Stimulated activated naive CD8-positive, alpha-beta T cell treated with anti-CD3 and anti-CD28 coated beads, Interleukin-15, Interleukin-2, amounts not matched to agents 100 ng/mL and 50 ng/mL, for 24 hours (primary cell): ENCODE results near the gene EXOC6.
"Not testable (repeated sequence)": the region's sequence is repeated elsewhere in the genome, so short reads cannot be mapped to it uniquely, and the experiment has no call there.

ENCODE experiments used
- H3K27ac Mint-ChIP-seq: one replicate; pipeline ENCODE4 v1.8.0; 2021; ENCODE audit warnings: mild to moderate bottlenecking, mixed read lengths
- H3K27me3 Mint-ChIP-seq: one replicate; pipeline ENCODE4 v1.8.0; 2021; ENCODE audit warnings: mixed read lengths
- H3K36me3 Mint-ChIP-seq: one replicate; pipeline ENCODE4 v1.8.0; 2021; ENCODE audit warnings: low read depth, mixed read lengths
- H3K4me1 Mint-ChIP-seq: one replicate; pipeline ENCODE4 v1.8.0; 2021; ENCODE audit warnings: low read depth, mixed read lengths
- H3K4me3 Mint-ChIP-seq: one replicate; pipeline ENCODE4 v1.8.0; 2021; ENCODE audit warnings: mild to moderate bottlenecking, mixed read lengths
- H3K9me3 Mint-ChIP-seq: one replicate; pipeline ENCODE4 v1.8.0; 2021; ENCODE audit warnings: mixed read lengths

Gene EXOC6

GRCh38 chr10:92972066-92972870, 123.9 kb downstream of the EXOC6 start:
- no peaks in the 10 kb centered on the region for H3K27me3 Mint-ChIP-seq
- H3K9me3 Mint-ChIP-seq, result peaks cover 8% of the 10 kb centered on the region
- no peak overlapping the region for H3K27ac Mint-ChIP-seq
- H3K36me3 Mint-ChIP-seq, result peaks cover 42% of the 10 kb centered on the region
- H3K4me1 Mint-ChIP-seq, result no peaks in the 10 kb centered on the region
- no peak overlapping the region for H3K4me3 Mint-ChIP-seq

GRCh38 chr10:92972886-92973285, 124.6 kb downstream of the EXOC6 start:
- Mint-ChIP-seq H3K4me3 (no peak overlapping the region), H3K4me1 (no peaks in the 10 kb centered on the region), H3K27me3 (no peaks in the 10 kb centered on the region), H3K27ac (no peak overlapping the region), H3K36me3 (peaks cover 42% of the 10 kb centered on the region), H3K9me3 (peaks cover 8% of the 10 kb centered on the region)

GRCh38 chr10:92976278-92976677, 128.0 kb downstream of the EXOC6 start:
- H3K27me3 Mint-ChIP-seq, H3K27ac Mint-ChIP-seq, H3K4me3 Mint-ChIP-seq, H3K4me1 Mint-ChIP-seq, H3K9me3 Mint-ChIP-seq: not testable (repeated sequence)
- peaks cover 33% of the 10 kb centered on the region for H3K36me3 Mint-ChIP-seq

DNA sequence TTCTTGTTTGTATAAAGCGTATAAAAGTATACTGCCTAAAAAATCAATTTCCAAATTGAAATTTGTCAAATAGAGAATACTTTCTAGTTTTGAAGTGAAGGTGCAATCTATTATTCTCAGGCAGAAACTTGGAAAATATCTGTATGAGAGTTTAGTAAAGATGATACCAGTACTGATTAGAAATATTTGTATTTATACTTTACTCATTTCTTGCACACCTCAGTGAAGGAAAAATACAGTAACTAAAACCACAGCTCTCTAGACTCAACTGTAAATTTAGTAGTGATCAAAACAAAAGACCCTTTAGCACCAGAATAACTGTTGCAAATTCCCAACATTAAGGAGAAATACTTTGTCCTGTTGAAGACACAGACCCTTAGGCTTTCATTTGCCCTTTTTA, 140.9 kb downstream of the EXOC6 start:
- Mint-ChIP-seq H3K27me3 (no peaks in the 10 kb centered on the region), H3K4me3 (no peak overlapping the region), H3K36me3 (peaks cover 6% of the 10 kb centered on the region), H3K9me3 (no peaks in the 10 kb centered on the region), H3K27ac (no peak overlapping the region), H3K4me1 (peaks cover 30% of the 10 kb centered on the region)

DNA sequence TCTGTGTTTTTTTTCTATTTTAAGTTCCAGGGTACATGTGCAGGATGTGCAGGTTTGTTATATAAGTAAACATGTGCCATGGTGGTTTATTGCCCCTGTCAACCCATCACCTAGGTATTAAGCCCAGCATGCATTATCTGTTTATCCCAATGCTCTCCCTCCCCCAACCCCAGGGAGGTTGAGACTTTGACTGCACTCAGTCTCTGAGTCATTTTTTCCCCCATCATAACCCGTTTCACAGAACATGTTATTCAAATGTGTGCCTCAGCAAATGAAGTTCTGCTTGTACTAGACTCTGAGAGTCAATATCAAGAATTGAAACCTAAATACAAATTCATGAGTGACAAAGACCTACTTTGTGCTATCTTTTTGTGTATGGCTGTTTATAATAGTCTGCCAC, 142.3 kb downstream of the EXOC6 start:
- H3K27me3 Mint-ChIP-seq, result no peaks in the 10 kb centered on the region
- no peaks in the 10 kb centered on the region for H3K9me3 Mint-ChIP-seq
- peak overlapping the region; percentile 15 for H3K4me3 Mint-ChIP-seq
- H3K4me1 Mint-ChIP-seq, result peaks cover 30% of the 10 kb centered on the region
- peak overlapping the region; percentile 5 for H3K27ac Mint-ChIP-seq
- H3K36me3 Mint-ChIP-seq, result no peaks in the 10 kb centered on the region

- peaks cover 30% of the 10 kb centered on the region for H3K4me1 Mint-ChIP-seq
- no peaks in the 10 kb centered on the region for H3K27me3 Mint-ChIP-seq
Measured at GRCh38 chr10:92991513-92991912, 143.2 kb downstream of the EXOC6 start.

GRCh38 chr10:92993699-92994272, 145.5 kb downstream of the EXOC6 start:
- Mint-ChIP-seq H3K9me3 (no peaks in the 10 kb centered on the region), H3K36me3 (no peaks in the 10 kb centered on the region), H3K27me3 (no peaks in the 10 kb centered on the region), H3K4me3 (no peak overlapping the region), H3K4me1 (peaks cover 30% of the 10 kb centered on the region), H3K27ac (no peak overlapping the region)

More at GRCh38 chr10:92991513-92991912, 143.2 kb downstream of the EXOC6 start:
- no peaks in the 10 kb centered on the region for H3K9me3 Mint-ChIP-seq
- no peaks in the 10 kb centered on the region for H3K36me3 Mint-ChIP-seq
- H3K27ac Mint-ChIP-seq, result no peak overlapping the region
- H3K4me3 Mint-ChIP-seq, result no peak overlapping the region

DNA sequence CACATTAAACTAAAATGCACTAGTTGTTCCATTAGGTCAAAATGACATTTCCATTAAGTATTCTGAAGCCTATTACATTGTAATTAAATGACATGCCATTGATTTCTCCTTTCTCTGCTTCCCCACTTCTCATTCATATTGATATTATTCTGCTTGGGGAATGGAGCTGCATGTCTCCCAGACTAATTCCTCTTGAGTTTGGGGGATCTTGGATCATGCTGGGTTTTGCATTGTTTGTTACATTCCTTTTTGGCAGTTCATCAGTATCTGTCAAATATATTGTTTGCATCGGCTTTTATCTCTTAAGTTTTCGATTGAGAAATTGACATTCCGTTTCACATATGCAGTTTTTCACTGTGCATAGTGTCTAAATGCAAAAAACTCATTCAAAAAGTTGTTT, 147.2 kb downstream of the EXOC6 start:
- Mint-ChIP-seq H3K4me3 (no peak overlapping the region), H3K36me3 (no peaks in the 10 kb centered on the region), H3K27ac (no peak overlapping the region), H3K4me1 (peaks cover 20% of the 10 kb centered on the region), H3K9me3 (no peaks in the 10 kb centered on the region), H3K27me3 (no peaks in the 10 kb centered on the region)

- H3K27me3 Mint-ChIP-seq, result no peaks in the 10 kb centered on the region
- no peaks in the 10 kb centered on the region for H3K9me3 Mint-ChIP-seq
- H3K4me3 Mint-ChIP-seq, result no peak overlapping the region
- H3K4me1 Mint-ChIP-seq, result peaks cover 9% of the 10 kb centered on the region
- no peak overlapping the region for H3K27ac Mint-ChIP-seq
- H3K36me3 Mint-ChIP-seq, result no peaks in the 10 kb centered on the region
Measured at GRCh38 chr10:92997620-92998019, 149.3 kb downstream of the EXOC6 start.

DNA sequence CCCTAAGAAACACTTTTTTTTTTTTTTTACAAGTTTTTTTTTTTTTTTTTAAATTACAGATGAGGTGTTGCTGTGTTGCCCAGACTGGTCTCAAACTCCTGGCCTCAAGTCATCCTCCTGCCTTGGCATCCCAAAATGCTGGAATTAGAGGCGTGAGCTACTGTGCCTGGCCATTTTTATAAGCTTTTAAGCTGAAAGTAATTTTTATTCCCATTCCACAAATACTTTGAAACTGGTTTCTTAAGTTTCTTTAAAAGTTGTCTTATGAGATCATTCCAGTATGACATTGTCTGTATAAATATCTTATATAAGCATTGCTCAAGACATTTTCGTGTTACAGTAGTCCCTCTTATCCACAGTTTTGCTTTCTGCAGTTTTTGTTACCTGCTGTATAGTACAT, 150.9 kb downstream of the EXOC6 start:
- Mint-ChIP-seq H3K4me1 (no peaks in the 10 kb centered on the region), H3K36me3 (no peaks in the 10 kb centered on the region), H3K27me3 (no peaks in the 10 kb centered on the region), H3K27ac (no peak overlapping the region), H3K4me3 (no peak overlapping the region), H3K9me3 (no peaks in the 10 kb centered on the region)

- H3K27ac Mint-ChIP-seq, result no peak overlapping the region
- no peaks in the 10 kb centered on the region for H3K9me3 Mint-ChIP-seq
- no peaks in the 10 kb centered on the region for H3K4me1 Mint-ChIP-seq
- H3K27me3 Mint-ChIP-seq, result no peaks in the 10 kb centered on the region
- H3K4me3 Mint-ChIP-seq, result no peak overlapping the region
- H3K36me3 Mint-ChIP-seq, result peaks cover 5% of the 10 kb centered on the region
Measured at GRCh38 chr10:93006435-93007039, 158.2 kb downstream of the EXOC6 start.

DNA sequence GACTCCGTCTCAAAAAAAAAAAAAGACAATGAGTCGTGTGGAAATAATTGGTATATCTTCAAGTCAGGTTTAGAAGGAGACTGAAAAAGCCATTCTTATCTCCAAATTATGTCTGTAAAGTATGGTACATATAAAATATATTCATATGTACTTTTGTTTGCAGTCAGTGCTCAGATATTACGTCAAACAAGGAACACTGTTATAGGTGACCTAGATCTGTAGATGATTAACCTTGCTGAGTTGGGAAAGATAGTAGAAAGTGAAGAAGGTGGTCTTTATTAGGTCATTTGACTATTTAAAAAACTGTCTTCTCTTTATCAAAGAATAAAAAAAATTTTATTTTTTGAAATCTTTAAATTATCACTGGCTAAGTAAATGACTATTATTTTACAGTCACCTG, 167.4 kb downstream of the EXOC6 start:
- Mint-ChIP-seq H3K27me3 (no peaks in the 10 kb centered on the region), H3K36me3 (peaks cover under 1% of the 10 kb centered on the region), H3K9me3 (no peaks in the 10 kb centered on the region), H3K4me3 (no peak overlapping the region), H3K27ac (no peak overlapping the region), H3K4me1 (no peaks in the 10 kb centered on the region)

DNA sequence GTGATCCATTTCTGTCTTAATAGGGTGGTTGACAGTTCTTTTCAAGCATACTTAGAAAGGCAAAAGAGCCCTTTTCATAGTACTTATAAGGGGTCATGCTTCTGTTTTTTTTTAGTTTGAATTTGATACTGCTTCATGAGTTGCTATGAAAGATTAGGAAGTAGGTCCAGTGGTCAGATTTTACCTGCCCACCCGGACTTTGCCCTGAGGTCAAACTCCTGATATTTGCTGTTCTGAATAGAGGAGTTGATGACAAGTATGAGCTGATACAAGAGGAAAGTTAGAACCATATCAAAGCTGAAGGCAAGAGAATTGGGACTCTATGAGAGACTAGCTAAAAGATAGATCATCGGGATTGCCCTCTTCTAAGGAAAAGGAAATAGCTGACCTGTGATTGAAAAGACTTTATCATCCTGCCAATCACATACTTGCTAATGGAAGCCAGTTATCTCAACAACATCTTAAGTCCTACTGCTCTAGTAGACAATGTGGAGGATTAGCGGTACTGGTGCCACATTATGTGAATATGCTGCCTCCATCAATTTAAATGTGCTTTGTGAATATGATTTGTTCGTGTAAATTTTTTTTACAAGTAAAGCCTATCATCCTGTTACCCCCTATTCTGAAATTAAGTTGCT, 174.8 kb downstream of the EXOC6 start:
- Mint-ChIP-seq H3K4me1 (no peaks in the 10 kb centered on the region), H3K36me3 (peaks cover 20% of the 10 kb centered on the region), H3K27ac (no peak overlapping the region), H3K9me3 (no peaks in the 10 kb centered on the region), H3K27me3 (no peaks in the 10 kb centered on the region), H3K4me3 (no peak overlapping the region)

DNA sequence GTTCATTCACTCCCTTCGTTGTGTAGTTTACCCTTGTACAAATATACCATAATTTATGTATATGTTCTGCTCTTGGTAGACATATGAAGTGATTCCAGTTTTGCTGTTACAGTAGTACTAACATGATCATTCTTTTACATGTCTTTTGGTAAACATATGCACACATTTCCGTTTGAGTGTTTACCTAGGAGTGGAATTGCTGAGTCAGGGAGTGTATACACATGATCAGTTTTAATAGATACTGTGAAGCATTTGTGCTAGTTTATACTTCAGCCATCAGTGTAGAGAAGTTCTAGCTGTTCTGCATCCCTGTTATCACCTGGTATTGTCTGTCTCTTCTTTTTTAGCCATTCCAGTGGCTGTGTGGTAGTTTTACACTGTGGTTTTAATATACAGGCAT, 177.8 kb downstream of the EXOC6 start:
- H3K27me3 Mint-ChIP-seq, result no peaks in the 10 kb centered on the region
- no peak overlapping the region for H3K4me3 Mint-ChIP-seq
- H3K36me3 Mint-ChIP-seq, result peaks cover 16% of the 10 kb centered on the region

GRCh38 chr10:93027508-93027907, 179.2 kb downstream of the EXOC6 start:
- Mint-ChIP-seq H3K4me3 (no peak overlapping the region), H3K27me3 (no peaks in the 10 kb centered on the region), H3K4me1 (no peaks in the 10 kb centered on the region), H3K9me3 (no peaks in the 10 kb centered on the region), H3K36me3 (peaks cover 17% of the 10 kb centered on the region), H3K27ac (no peak overlapping the region)

More for the DNA sequence above, 177.8 kb downstream of the EXOC6 start:
- H3K27ac Mint-ChIP-seq, result no peak overlapping the region
- no peaks in the 10 kb centered on the region for H3K4me1 Mint-ChIP-seq
- no peaks in the 10 kb centered on the region for H3K9me3 Mint-ChIP-seq
